GM12864 (cell line): ENCODE measurements around the gene ZNF655.
"Not testable (repeated sequence)": the region's sequence is repeated elsewhere in the genome, so short reads cannot be mapped to it uniquely, and the experiment has no call there.

Source experiments
- DNase-seq: peaks from one replicate; pipeline ENCODE4 v3.0.0-alpha.2; 2011; ENCODE audit warnings: low read depth
- H3K4me3 ChIP-seq: 2 replicates; pipeline ENCODE4 v1.5.1; 2011; ENCODE audit warnings: mild to moderate bottlenecking, low read depth, low read length, control low read depth
- CTCF ChIP-seq: IDR thresholded peaks from 2 replicates; pipeline ENCODE4 v1.5.1; 2011; ENCODE audit warnings: low read depth, mild to moderate bottlenecking, moderate library complexity, low read length, control low read depth, inconsistent platforms; ENCODE audit errors: missing control alignments

ZNF655 gene

GRCh38 chr7:99539213-99539811 is 19.1 kb upstream of the ZNF655 start:
- TF ChIP-seq CTCF, result no peak
- no peak overlapping the region for H3K4me3 ChIP-seq
- no peak for DNase-seq

GRCh38 chr7:99540542-99540941 is 17.9 kb upstream of the ZNF655 start:
- no peak overlapping the region for H3K4me3 ChIP-seq
- no peak for TF ChIP-seq CTCF
- DNase-seq, result no peak

GRCh38 chr7:99541212-99541611 is 17.2 kb upstream of the ZNF655 start:
- no peak overlapping the region for H3K4me3 ChIP-seq
- no peak for TF ChIP-seq CTCF
- no peak for DNase-seq

GRCh38 chr7:99543081-99543671 is 15.3 kb upstream of the ZNF655 start:
- no peak overlapping the region for H3K4me3 ChIP-seq
- DNase-seq, result no peak
- no peak for TF ChIP-seq CTCF

GRCh38 chr7:99543916-99544315 is 14.5 kb upstream of the ZNF655 start:
- no peak for DNase-seq
- TF ChIP-seq CTCF, result no peak
- no peak overlapping the region for H3K4me3 ChIP-seq

GRCh38 chr7:99545308-99545707 is 13.1 kb upstream of the ZNF655 start:
- DNase-seq, H3K4me3 ChIP-seq: not testable (repeated sequence)

- H3K4me3 ChIP-seq, DNase-seq: not testable (repeated sequence)
Observed at GRCh38 chr7:99549545-99549944, 8.9 kb upstream of the ZNF655 start.

- H3K4me3 ChIP-seq, result peak overlapping the region; percentile 71
- TF ChIP-seq CTCF, result no peak
- DNase-seq, result no peak
Observed at GRCh38 chr7:99551334-99551733, 7.1 kb upstream of the ZNF655 start.
